Measurements from ENCODE around the gene GATA6. TPM values are rescaled to one million over a fixed set of nuclear protein-coding genes. Genes with fewer than 3 reads are reported as not detected.
"Not testable (repeated sequence)": the region's sequence is repeated elsewhere in the genome, so short reads cannot be mapped to it uniquely, and the experiment has no call there.

The GATA6 gene
- total and polyA plus RNA-seq, 2 experiments from 2014 or later, result 6.6 to 19.0 TPM

- H3K4me2 ChIP-seq (ENCODE audit: unreplicated experiment), result no peak overlapping the region
- no peaks in the 10 kb centered on the region for H3K9me3 ChIP-seq (ENCODE audit: low read depth)
- WGBS, 2 experiments (ENCODE audit: low coverage in 1 of 2, low lambda C conversion rate in 2 of 2, missing lambda C conversion rate in 2 of 2), result 71 to 73% methylated on average over 11 of the region's 11 CpGs
- H3K4me3 ChIP-seq, result no peak overlapping the region
- no peaks in the 10 kb centered on the region for H3K27me3 ChIP-seq (replicated peaks; ENCODE audit: insufficient read depth)
- peaks cover 14% of the 10 kb centered on the region for H3K4me1 ChIP-seq (ENCODE audit: insufficient read depth)
- no peak overlapping the region for H3K9ac ChIP-seq
- 0 out of 2 replicates have a peak, but pooled peaks cover 4% of the 10 kb centered on the region for H3F3A ChIP-seq (ENCODE audit: insufficient read depth)
- DNase-seq, result no peak
- H3K36me3 ChIP-seq (ENCODE audit: low read depth), result no peaks in the 10 kb centered on the region
- H3K9me2 ChIP-seq (ENCODE audit: insufficient read depth), result no peaks in the 10 kb centered on the region
- in situ Hi-C loops (cut with MboI), result loop anchor here (10.0 kb wide), 1 partner anchor 65 kb away; no protein-coding TSS in a partner anchor
- H3K79me2 ChIP-seq (ENCODE audit: insufficient read depth), result no peaks in the 10 kb centered on the region
- H3K27ac ChIP-seq, result no peak overlapping the region
- no peak for TF ChIP-seq EZH2phosphoT487 (IDR thresholded peaks at IDR 0.05; ENCODE audit: insufficient read depth, low read depth)
- TF ChIP-seq EZH2 (IDR thresholded peaks at IDR 0.05; ENCODE audit: insufficient read depth, poor library complexity, severe bottlenecking), result no peak
- H4K20me1 ChIP-seq (ENCODE audit: insufficient read depth), result no peaks in the 10 kb centered on the region
- no peak overlapping the region for H2AFZ ChIP-seq
Measured at GRCh38 chr18:22219568-22220355, 50.4 kb downstream of the GATA6 start.

GRCh38 chr18:22220585-22220984 lies 51.2 kb downstream of the GATA6 start:
- H3K4me2 ChIP-seq (ENCODE audit: unreplicated experiment); H3K4me1 ChIP-seq (ENCODE audit: insufficient read depth); H2AFZ ChIP-seq; H3K9ac ChIP-seq; H4K20me1 ChIP-seq (ENCODE audit: insufficient read depth); H3K36me3 ChIP-seq (ENCODE audit: low read depth); H3K27ac ChIP-seq; H3K9me2 ChIP-seq (ENCODE audit: insufficient read depth); H3K27me3 ChIP-seq (replicated peaks; ENCODE audit: insufficient read depth); DNase-seq; H3K79me2 ChIP-seq (ENCODE audit: insufficient read depth); H3K9me3 ChIP-seq (ENCODE audit: low read depth); H3K4me3 ChIP-seq; H3F3A ChIP-seq (ENCODE audit: insufficient read depth): not testable (repeated sequence)
- in situ Hi-C loops (cut with MboI), result loop anchor here (10.0 kb wide), 1 partner anchor 64 kb away; no protein-coding TSS in a partner anchor

- H3K9me3 ChIP-seq (ENCODE audit: low read depth), result no peaks in the 10 kb centered on the region
- H3K4me3 ChIP-seq, result no peak overlapping the region
- H3K9ac ChIP-seq, result no peak overlapping the region
- no peaks in the 10 kb centered on the region for H3K36me3 ChIP-seq (ENCODE audit: low read depth)
- in situ Hi-C loops (cut with MboI), result loop anchor here (10.0 kb wide), 1 partner anchor 63 kb away; no protein-coding TSS in a partner anchor
- no peaks in the 10 kb centered on the region for H3K27me3 ChIP-seq (replicated peaks; ENCODE audit: insufficient read depth)
- no peaks in the 10 kb centered on the region for H3F3A ChIP-seq (ENCODE audit: insufficient read depth)
- H2AFZ ChIP-seq, result no peak overlapping the region
- no peaks in the 10 kb centered on the region for H3K79me2 ChIP-seq (ENCODE audit: insufficient read depth)
- H3K27ac ChIP-seq, result no peak overlapping the region
- no peak for DNase-seq
- H3K4me2 ChIP-seq (ENCODE audit: unreplicated experiment), result no peak overlapping the region
- no peaks in the 10 kb centered on the region for H4K20me1 ChIP-seq (ENCODE audit: insufficient read depth)
- peaks cover 9% of the 10 kb centered on the region for H3K4me1 ChIP-seq (ENCODE audit: insufficient read depth)
- TF ChIP-seq EZH2phosphoT487 (IDR thresholded peaks at IDR 0.05; ENCODE audit: insufficient read depth, low read depth) (no peak), EZH2 (IDR thresholded peaks at IDR 0.05; ENCODE audit: insufficient read depth, poor library complexity, severe bottlenecking) (no peak)
- WGBS, 2 experiments (ENCODE audit: low coverage in 1 of 2, low lambda C conversion rate in 2 of 2, missing lambda C conversion rate in 2 of 2), result 81 to 89% methylated on average over 3 of the region's 3 CpGs
- no peaks in the 10 kb centered on the region for H3K9me2 ChIP-seq (ENCODE audit: insufficient read depth)
Measured at GRCh38 chr18:22221350-22221749, 52.0 kb downstream of the GATA6 start.

- Histone ChIP-seq H3K4me2 (ENCODE audit: unreplicated experiment) (no peak overlapping the region), H3F3A (ENCODE audit: insufficient read depth) (no peaks in the 10 kb centered on the region), H3K36me3 (ENCODE audit: low read depth) (no peaks in the 10 kb centered on the region), H3K9ac (no peak overlapping the region), H4K20me1 (ENCODE audit: insufficient read depth) (no peaks in the 10 kb centered on the region), H3K27me3 (replicated peaks; ENCODE audit: insufficient read depth) (no peaks in the 10 kb centered on the region), H3K79me2 (ENCODE audit: insufficient read depth) (no peaks in the 10 kb centered on the region), H3K27ac (no peak overlapping the region), H3K4me3 (no peak overlapping the region), H3K9me2 (ENCODE audit: insufficient read depth) (no peaks in the 10 kb centered on the region), H2AFZ (no peak overlapping the region), H3K9me3 (ENCODE audit: low read depth) (no peaks in the 10 kb centered on the region), H3K4me1 (ENCODE audit: insufficient read depth) (peaks cover 9% of the 10 kb centered on the region)
- in situ Hi-C loops (cut with MboI), result loop anchor here (10.0 kb wide), 1 partner anchor 61 kb away; no protein-coding TSS in a partner anchor
- DNase-seq, result peak; percentile 99
- TF ChIP-seq EZH2 (IDR thresholded peaks at IDR 0.05; ENCODE audit: insufficient read depth, poor library complexity, severe bottlenecking) (no peak), EZH2phosphoT487 (IDR thresholded peaks at IDR 0.05; ENCODE audit: insufficient read depth, low read depth) (no peak)
- WGBS, 2 experiments (ENCODE audit: low coverage in 1 of 2, low lambda C conversion rate in 2 of 2, missing lambda C conversion rate in 2 of 2), result 23 to 24% methylated on average over 13 of the region's 13 CpGs
Measured at GRCh38 chr18:22223254-22223964, 54.0 kb downstream of the GATA6 start.

Data from GM23248 (cell line).